HFF-Myc (cell line): ENCODE results near the gene BTN1A1.

ENCODE experiments used
- DNase-seq: peaks from one replicate; pipeline ENCODE4 v3.0.0-alpha.2; 2011; ENCODE audit warnings: low read depth; ENCODE audit errors: extremely low read depth
- H3K4me3 ChIP-seq: replicated peaks from 2 replicates; pipeline ENCODE4 v1.5.1; 2011; ENCODE audit warnings: low read depth, mild to moderate bottlenecking, control low read depth, low read length
- TF ChIP-seq, protein P1 (sequence below): IDR thresholded peaks from 2 replicates; pipeline ENCODE4 v1.5.1; 2012; ENCODE audit warnings: mild to moderate bottlenecking, low read depth, low read length, control low read depth; ENCODE audit errors: missing control alignments

The BTN1A1 gene

DNA sequence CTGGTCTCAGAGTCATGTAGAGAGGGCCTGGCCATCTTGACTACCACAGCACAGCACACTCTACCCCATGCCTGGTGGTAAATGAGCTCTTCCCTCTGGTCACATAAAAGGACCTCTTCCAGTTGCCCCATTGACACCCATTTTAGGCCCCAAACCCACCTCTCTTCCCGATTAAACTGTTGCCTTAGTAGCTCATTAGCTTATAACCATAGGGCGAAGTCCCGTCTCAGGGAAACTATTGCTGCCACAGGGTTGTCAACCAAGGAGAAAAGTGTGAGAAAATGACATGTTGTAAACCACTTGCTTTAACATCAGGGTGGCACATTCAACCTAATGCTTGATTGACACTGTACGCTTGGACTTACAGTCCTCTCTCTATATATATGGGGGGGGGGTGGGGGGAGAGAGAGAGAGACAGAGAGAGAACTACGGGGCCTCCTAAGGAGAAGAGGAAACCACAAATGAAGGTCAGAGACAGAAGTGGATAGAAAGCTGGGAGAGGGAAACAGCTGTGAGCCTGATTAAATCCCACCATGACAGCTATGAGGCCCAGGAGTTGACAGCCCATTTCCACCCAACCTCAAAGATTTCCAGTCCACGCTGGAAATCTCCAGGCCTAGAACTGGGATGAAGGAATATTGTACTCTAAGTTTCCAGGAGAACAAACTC, 14.9 kb upstream of the BTN1A1 start:
- H3K4me3 ChIP-seq: no peak overlapping the region
- no peak for DNase-seq
- TF ChIP-seq, protein P1, sequence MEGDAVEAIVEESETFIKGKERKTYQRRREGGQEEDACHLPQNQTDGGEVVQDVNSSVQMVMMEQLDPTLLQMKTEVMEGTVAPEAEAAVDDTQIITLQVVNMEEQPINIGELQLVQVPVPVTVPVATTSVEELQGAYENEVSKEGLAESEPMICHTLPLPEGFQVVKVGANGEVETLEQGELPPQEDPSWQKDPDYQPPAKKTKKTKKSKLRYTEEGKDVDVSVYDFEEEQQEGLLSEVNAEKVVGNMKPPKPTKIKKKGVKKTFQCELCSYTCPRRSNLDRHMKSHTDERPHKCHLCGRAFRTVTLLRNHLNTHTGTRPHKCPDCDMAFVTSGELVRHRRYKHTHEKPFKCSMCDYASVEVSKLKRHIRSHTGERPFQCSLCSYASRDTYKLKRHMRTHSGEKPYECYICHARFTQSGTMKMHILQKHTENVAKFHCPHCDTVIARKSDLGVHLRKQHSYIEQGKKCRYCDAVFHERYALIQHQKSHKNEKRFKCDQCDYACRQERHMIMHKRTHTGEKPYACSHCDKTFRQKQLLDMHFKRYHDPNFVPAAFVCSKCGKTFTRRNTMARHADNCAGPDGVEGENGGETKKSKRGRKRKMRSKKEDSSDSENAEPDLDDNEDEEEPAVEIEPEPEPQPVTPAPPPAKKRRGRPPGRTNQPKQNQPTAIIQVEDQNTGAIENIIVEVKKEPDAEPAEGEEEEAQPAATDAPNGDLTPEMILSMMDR: no peak

DNA sequence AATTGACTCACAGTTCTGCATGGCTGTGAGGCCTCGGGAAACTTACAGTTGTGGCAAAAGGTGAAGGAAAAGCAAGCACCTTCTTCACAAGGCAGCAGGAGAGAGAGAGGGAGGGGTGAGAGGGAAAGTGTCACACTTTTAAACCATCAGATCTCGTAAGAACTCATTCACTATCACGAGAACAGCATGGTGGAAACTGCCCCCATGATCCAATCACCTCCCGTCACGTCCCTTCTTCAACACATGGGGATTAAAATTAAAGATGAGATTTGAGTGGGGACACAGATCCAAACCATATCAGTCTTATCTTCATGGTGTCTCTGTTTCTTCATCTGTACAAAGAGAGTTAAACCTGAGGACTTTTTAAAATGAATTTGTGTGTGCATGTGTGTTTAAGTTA, 13.7 kb upstream of the BTN1A1 start:
- DNase-seq: no peak

DNA sequence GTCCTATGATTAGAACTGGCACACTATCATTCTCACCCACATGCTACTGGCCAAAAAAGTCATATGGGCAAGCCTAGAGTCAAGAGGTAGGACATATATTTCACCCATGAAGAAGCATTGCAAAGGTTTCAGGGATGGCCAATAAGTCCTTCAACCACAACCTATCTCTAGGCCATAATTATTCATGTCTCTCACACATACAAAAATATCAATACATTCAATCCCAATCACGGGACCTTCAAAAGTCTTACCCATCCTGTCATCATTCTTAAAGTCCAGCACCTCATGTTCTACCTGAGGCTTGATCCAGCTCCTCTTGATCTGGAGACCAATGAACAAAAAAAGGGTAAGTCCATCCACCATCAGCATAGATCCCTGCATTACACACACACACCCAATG, 12.6 kb upstream of the BTN1A1 start:
- TF ChIP-seq, protein P1: no peak
- no peak overlapping the region for H3K4me3 ChIP-seq
- no peak for DNase-seq

More for the DNA sequence above, 13.7 kb upstream of the BTN1A1 start:
- TF ChIP-seq, protein P1: no peak
- H3K4me3 ChIP-seq: no peak overlapping the region

DNA sequence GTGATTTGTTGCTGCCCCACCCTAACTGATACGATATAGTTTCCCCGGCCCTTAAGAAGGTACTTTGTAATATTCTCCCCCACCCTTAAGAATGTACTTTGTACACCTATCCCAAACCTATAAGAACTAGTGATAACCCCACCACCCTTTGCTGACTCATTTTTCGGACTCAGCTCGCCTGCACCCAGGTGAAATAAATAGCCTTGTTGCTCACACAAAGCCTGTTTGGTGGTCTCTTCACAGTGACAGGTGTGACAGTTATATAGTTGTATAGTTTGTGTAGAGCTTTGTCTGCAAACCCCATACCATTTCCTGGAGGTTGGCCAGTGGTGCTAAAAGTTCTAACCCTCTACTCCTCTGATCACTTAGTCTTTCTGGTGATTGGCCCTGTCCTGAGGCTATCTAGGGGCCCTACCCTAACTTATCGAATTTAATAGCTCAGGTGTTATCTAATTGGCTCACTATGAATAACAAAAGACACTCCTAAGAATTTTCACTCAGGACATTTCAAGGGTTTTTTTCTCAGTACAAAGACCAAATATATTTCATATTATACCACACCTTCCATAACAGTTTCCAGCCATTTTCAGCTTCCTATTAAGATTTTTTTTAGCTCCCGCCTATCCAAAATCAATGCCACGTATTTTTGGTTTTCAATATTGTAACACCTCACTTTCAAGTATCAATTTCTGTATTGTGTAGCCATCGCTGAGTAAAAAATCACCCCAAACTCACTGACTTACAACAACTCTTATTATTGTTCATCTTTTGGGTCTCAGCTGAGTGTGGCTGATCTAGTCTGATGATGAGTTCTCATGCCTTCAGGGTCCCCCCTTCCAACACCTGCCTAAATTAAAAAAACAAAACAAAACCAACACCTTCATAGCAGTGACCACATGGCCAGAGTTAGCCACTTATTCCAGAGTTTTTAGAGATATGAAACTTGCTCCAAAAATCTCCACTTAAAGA, 9.8 kb upstream of the BTN1A1 start:
- DNase-seq: no peak
- TF ChIP-seq, protein P1: no peak
- H3K4me3 ChIP-seq: no peak overlapping the region

- TF ChIP-seq, protein P1: no peak
- H3K4me3 ChIP-seq: no peak overlapping the region
- no peak for DNase-seq
These were observed 8.5 kb upstream of the BTN1A1 start for GRCh38 chr6:26491604-26492003.

GRCh38 chr6:26493258-26493657, 6.8 kb upstream of the BTN1A1 start:
- TF ChIP-seq, protein P1: no peak
- DNase-seq: no peak
- H3K4me3 ChIP-seq: no peak overlapping the region
